ENCODE data around the gene SLC22A31. TPM values are rescaled to one million over a fixed set of nuclear protein-coding genes. Genes with fewer than 3 reads are reported as not detected.
A peak's percentile ranks its signal among the peaks of the same experiment; 100 is the strongest.
"Not testable (repeated sequence)": the region's sequence is repeated elsewhere in the genome, so short reads cannot be mapped to it uniquely, and the experiment has no call there.

The SLC22A31 gene
- total RNA-seq, 1 donor = not detected

- DNase-seq (ENCODE audit: low read depth in 2 of 3, low spot score in 2 of 3) = no peak
Measured at GRCh38 chr16:89168381-89169189, 31.8 kb downstream of the SLC22A31 start.

GRCh38 chr16:89167425-89167941 lies 32.9 kb downstream of the SLC22A31 start:
- DNase-seq (ENCODE audit: low read depth in 2 of 3, low spot score in 2 of 3) = peak; percentile 68 to 86 (median 78)

GRCh38 chr16:89166696-89167424 lies 33.5 kb downstream of the SLC22A31 start:
- no peak for DNase-seq (ENCODE audit: low read depth in 2 of 3, low spot score in 2 of 3)

GRCh38 chr16:89165681-89165979 lies 34.7 kb downstream of the SLC22A31 start:
- DNase-seq (ENCODE audit: low read depth in 2 of 3, low spot score in 2 of 3) = not testable (repeated sequence)

- DNase-seq (ENCODE audit: low read depth in 2 of 3, low spot score in 2 of 3) = no peak
Measured at GRCh38 chr16:89164847-89165680, 35.3 kb downstream of the SLC22A31 start.

GRCh38 chr16:89164436-89164835 lies 35.9 kb downstream of the SLC22A31 start:
- DNase-seq (ENCODE audit: low read depth in 2 of 3, low spot score in 2 of 3) = no peak

- no peak for DNase-seq (ENCODE audit: low read depth in 2 of 3, low spot score in 2 of 3)
Measured at GRCh38 chr16:89163297-89163696, 37.0 kb downstream of the SLC22A31 start.

- DNase-seq (ENCODE audit: low read depth in 2 of 3, low spot score in 2 of 3) = no peak
Measured at GRCh38 chr16:89161763-89162713, 38.3 kb downstream of the SLC22A31 start.

- DNase-seq (ENCODE audit: low read depth in 2 of 3, low spot score in 2 of 3) = no peak
Measured at GRCh38 chr16:89160977-89161701, 39.2 kb downstream of the SLC22A31 start.

- DNase-seq (ENCODE audit: low read depth in 2 of 3, low spot score in 2 of 3) = no peak
Measured at GRCh38 chr16:89159850-89160354, 40.4 kb downstream of the SLC22A31 start.

GRCh38 chr16:89159066-89159849 lies 41.1 kb downstream of the SLC22A31 start:
- DNase-seq (ENCODE audit: low read depth in 2 of 3, low spot score in 2 of 3) = no peak

- DNase-seq (ENCODE audit: low read depth in 2 of 3, low spot score in 2 of 3) = no peak
Measured at GRCh38 chr16:89157778-89158177, 42.6 kb downstream of the SLC22A31 start.

- no peak for DNase-seq (ENCODE audit: low read depth in 2 of 3, low spot score in 2 of 3)
Measured at GRCh38 chr16:89156740-89157645, 43.3 kb downstream of the SLC22A31 start.

- DNase-seq (ENCODE audit: low read depth in 2 of 3, low spot score in 2 of 3) = peak in 2 of 3 donors; percentile 60 to 67
Measured at GRCh38 chr16:89155851-89156739, 44.2 kb downstream of the SLC22A31 start.

- DNase-seq (ENCODE audit: low read depth in 2 of 3, low spot score in 2 of 3) = no peak
Measured at GRCh38 chr16:89155184-89155679, 45.1 kb downstream of the SLC22A31 start.

Measured in hematopoietic multipotent progenitor cell (in vitro differentiated cells).